PFSK-1 (cell line): ENCODE measurements around the gene CHMP6.

Source experiments
- FOXP2 ChIP-seq: optimal IDR thresholded peaks from 2 replicates; pipeline ENCODE3; 2011; ENCODE audit warnings: borderline replicate concordance, control low read depth, inconsistent platforms; ENCODE audit not compliant: insufficient read depth; ENCODE audit errors: extremely low read length, extremely low read depth
- POLR2AphosphoS5 ChIP-seq: IDR thresholded peaks from 2 replicates; pipeline ENCODE4 v1.6.1; 2012; ENCODE audit warnings: low read depth, mild to moderate bottlenecking, control low read depth, low read length, moderate library complexity
- SIN3A ChIP-seq: IDR thresholded peaks from 2 replicates; pipeline ENCODE4 v1.6.1; 2012; ENCODE audit warnings: mild to moderate bottlenecking, low read length, moderate library complexity, borderline replicate concordance; ENCODE audit not compliant: insufficient read depth
- TAF1 ChIP-seq: IDR thresholded peaks from 2 replicates; pipeline ENCODE4 v1.6.1; 2012; ENCODE audit warnings: low read length, control low read depth, borderline replicate concordance; ENCODE audit not compliant: insufficient read depth
- TF ChIP-seq, protein P1 (sequence below), 2 experiments: IDR thresholded peaks; 2 replicates each; pipeline versions ENCODE4 v1.6.1 to v1.8.0; 2011 to 2012; ENCODE audit warnings: low read depth in 2 of 2, low read length in 2 of 2, control low read depth in 1 of 2, inconsistent platforms in 1 of 2, mild to moderate bottlenecking in 1 of 2, moderate library complexity in 1 of 2; ENCODE audit not compliant: insufficient read depth in 1 of 2

Gene CHMP6

DNA sequence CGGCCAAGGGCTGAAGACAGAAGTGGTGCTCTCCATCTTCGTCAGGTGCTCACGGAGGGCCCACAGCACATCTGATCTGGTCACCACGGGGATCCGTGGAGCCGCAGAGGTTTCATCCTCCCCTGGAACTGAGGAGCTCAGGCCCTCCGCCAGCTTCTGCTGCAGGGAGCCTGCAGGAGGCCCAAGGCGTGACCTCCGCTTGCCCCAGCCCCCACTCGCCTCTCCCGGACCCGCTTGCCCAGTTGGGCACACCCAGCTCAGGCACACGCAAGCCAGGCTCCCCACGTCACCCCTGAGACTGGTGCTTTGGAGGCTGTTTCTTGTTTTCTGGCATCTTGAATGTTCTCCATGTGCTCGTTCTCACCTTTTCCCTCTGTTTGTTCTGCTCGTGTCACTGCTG, 39.4 kb upstream of the CHMP6 start:
- TF ChIP-seq POLR2AphosphoS5 (no peak), FOXP2 (no peak), SIN3A (no peak), TAF1 (no peak)
- TF ChIP-seq, protein P1, sequence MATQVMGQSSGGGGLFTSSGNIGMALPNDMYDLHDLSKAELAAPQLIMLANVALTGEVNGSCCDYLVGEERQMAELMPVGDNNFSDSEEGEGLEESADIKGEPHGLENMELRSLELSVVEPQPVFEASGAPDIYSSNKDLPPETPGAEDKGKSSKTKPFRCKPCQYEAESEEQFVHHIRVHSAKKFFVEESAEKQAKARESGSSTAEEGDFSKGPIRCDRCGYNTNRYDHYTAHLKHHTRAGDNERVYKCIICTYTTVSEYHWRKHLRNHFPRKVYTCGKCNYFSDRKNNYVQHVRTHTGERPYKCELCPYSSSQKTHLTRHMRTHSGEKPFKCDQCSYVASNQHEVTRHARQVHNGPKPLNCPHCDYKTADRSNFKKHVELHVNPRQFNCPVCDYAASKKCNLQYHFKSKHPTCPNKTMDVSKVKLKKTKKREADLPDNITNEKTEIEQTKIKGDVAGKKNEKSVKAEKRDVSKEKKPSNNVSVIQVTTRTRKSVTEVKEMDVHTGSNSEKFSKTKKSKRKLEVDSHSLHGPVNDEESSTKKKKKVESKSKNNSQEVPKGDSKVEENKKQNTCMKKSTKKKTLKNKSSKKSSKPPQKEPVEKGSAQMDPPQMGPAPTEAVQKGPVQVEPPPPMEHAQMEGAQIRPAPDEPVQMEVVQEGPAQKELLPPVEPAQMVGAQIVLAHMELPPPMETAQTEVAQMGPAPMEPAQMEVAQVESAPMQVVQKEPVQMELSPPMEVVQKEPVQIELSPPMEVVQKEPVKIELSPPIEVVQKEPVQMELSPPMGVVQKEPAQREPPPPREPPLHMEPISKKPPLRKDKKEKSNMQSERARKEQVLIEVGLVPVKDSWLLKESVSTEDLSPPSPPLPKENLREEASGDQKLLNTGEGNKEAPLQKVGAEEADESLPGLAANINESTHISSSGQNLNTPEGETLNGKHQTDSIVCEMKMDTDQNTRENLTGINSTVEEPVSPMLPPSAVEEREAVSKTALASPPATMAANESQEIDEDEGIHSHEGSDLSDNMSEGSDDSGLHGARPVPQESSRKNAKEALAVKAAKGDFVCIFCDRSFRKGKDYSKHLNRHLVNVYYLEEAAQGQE (IDR thresholded peaks at IDR 0.05; ENCODE audit: insufficient read depth in 1 of 2, low read depth in 2 of 2, low read length in 2 of 2) = no peak

DNA sequence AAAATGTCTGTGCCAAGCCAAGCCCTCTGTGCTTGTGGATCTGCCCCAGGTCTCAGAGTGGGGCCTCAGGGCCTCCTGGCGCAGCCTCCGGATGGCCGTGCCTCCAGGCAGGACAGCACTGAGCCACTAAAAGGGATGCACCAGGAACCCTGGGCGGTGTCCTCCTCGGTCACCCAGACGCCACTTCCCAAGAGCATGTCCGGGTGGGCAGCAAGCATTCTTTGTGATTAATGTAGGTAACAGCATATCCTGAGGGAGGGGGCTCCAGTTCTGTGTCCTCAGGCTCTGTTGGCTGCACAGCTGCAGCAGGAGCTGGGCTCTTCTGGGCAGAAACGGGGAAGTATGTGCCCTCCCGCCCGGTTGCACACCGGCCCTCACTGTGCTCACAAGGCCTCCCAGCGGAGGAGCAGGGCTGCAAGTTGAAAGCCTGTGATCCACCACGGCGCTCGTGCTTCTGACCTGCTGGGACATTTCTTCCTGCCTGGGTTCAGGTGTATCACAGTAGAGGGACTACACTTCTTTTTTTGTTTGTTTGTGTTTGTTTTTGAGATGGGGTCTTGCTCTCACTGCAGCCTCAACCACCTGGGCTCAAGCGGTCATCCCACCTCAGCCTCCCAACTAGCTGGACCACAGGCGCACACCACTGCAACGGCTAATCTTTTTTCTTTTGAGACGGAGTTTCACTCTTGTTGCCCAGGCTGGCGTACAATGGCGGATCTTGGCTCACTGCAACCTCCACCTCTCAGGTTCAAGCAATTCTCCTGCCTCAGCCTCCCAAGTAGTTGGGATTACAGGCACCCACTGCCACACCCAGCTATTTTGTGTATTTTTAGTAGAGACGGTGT, 37.9 kb upstream of the CHMP6 start:
- TF ChIP-seq, protein P1 (IDR thresholded peaks at IDR 0.05; ENCODE audit: insufficient read depth in 1 of 2, low read depth in 2 of 2, low read length in 2 of 2) = no peak
- TF ChIP-seq TAF1 (no peak), SIN3A (no peak), FOXP2 (no peak), POLR2AphosphoS5 (no peak)

DNA sequence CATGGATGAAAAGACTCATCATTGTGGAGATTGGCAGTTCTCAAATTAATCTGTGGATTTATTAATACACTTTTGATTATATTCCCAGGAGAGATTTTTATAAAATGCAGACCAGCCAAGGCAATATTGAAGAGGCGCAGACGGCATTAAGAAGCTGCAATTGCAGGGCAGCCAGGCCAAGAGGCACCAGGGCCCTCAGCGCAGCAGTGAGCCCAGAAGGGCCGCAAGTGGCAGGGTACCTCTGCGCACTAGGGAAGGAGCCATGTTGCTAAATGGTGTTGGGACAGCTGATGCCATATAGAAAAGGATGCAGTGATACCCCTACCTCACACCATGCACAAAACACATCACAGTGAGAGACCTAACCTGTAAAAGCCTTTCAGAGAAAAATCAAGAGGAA, 36.6 kb upstream of the CHMP6 start:
- no peak for TF ChIP-seq SIN3A
- TF ChIP-seq, protein P1 (IDR thresholded peaks at IDR 0.05; ENCODE audit: insufficient read depth in 1 of 2, low read depth in 2 of 2, low read length in 2 of 2) = no peak
- TF ChIP-seq POLR2AphosphoS5 = no peak
- no peak for TF ChIP-seq TAF1
- TF ChIP-seq FOXP2 = no peak

DNA sequence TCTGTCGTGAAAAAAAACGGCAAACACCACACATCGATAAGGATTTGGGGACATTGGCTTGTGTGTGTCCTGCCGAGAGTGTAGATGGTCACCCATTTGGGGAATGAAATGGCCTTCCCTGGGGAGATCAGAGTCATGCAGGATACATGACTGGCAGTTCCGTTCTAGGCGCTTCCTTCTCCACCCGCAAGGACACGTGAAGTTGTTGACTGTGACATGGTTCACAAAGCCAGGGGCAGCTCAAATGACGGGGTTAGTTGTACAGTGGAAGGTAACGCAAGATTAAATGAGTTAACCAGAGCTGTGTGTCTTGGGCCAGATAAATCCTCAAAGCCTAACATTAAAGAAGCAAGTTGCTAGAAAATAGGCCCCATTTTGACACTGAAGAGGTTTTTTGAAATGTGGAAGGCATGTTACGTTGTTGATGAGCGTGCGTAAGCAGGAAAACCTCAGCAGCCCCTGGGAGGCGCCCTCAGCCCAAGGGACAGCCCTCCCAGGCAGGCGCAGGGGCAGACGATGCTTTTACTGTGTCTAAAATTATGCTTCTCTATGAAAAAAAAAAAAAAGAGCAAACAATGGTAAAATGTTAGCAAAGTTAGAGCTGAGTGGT, 35.9 kb upstream of the CHMP6 start:
- TF ChIP-seq, protein P1 (IDR thresholded peaks at IDR 0.05; ENCODE audit: insufficient read depth in 1 of 2, low read depth in 2 of 2, low read length in 2 of 2) = no peak
